ENCODE measurements around the gene PACS1. TPM values are rescaled to one million over a fixed set of nuclear protein-coding genes. Genes with fewer than 3 reads are reported as not detected.
A peak's percentile ranks its signal among the peaks of the same experiment; 100 is the strongest.

The PACS1 gene
- total RNA-seq, 1 donor: 75.9 TPM

- DNase-seq (ENCODE audit: low read depth in 2 of 3, low spot score in 2 of 3): no peak
These were observed 102.1 kb downstream of the PACS1 start for GRCh38 chr11:66172146-66172545.

DNA sequence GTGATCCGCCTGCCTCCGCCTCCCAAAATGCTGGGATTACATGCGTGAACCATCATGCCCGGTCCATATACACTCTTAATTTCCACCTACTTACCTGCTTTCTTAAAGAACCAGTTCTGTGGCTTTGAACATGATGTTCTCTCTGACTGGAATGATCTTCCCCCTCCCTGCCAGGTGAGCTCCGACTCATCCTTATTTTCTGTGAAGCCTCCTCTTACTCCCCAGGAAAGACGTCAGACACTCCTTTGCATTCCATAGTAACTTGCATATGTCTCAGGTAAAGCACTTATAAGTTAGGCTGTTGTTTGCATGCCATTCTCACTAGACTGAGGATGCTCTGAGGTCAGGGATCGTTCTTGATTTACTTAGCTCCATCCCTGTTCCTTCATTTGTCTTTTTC, 106.6 kb downstream of the PACS1 start:
- DNase-seq (ENCODE audit: low read depth in 2 of 3, low spot score in 2 of 3): no peak

- no peak for DNase-seq (ENCODE audit: low read depth in 2 of 3, low spot score in 2 of 3)
These were observed 108.1 kb downstream of the PACS1 start for GRCh38 chr11:66178183-66178582.

- no peak for DNase-seq (ENCODE audit: low read depth in 2 of 3, low spot score in 2 of 3)
These were observed 108.8 kb downstream of the PACS1 start for GRCh38 chr11:66178871-66179270.

DNA sequence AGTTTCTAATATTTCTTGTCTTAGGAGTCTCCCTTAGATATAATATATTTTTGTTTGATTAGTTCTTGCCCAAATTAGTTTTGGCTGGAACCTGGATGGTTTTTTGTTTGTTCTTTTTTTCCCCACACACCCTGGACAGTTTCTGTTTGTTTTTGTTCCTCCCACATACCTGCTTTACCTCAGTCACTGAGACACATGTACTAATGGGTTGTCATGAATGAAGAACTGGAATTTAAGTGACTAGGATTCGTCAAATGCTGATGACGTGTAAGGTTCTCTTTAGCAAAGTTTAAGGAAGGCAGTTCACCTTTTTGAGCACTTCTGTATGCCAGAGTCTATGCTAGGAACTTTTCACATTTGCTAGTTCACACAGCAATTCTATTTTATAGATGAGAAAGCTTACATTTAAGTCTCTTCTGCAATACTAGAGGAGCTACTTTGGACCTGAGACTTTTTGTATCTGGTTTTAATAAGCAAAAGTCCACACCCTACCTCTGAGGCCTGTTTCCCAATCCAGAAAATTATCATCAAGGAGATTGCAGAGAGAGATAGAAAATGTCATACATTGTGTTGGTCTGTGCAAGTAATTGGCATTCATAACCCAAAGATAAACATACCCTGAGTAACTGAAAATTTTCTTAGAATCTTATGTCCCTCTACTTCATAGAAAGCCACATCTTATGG, 111.7 kb downstream of the PACS1 start:
- DNase-seq (ENCODE audit: low read depth in 2 of 3, low spot score in 2 of 3): no peak

DNA sequence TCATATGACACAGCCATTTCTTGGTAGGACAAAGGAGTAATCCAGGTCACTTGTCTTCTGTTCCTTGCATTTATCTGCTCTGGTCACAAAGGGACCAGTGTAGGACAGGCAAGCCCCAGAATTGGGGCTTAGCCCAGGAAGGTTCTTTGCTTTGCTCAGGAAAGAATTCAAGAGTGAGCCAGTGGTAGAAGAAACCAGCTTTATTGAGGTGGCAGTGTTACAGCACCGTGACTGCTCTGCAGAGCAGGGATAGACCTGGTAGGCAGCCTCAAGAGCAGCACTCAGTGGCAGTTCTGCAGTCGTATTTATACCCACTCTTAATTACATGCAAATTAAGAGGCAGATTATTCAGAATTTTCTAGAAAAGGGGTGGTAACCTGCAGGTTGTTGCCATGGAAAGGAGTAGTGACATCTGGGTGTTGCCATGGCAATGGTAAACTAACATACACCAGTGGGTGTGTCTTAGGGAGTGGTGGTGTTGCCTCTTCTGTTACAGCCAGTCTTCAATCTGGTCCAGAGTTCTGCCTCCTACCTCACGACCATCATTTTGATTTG, 113.5 kb downstream of the PACS1 start:
- peak in 2 of 3 donors; percentile 43 to 48 for DNase-seq (ENCODE audit: low read depth in 2 of 3, low spot score in 2 of 3)

GRCh38 chr11:66184728-66185127, 114.7 kb downstream of the PACS1 start:
- DNase-seq (ENCODE audit: low read depth in 2 of 3, low spot score in 2 of 3): no peak

GRCh38 chr11:66186470-66186869, 116.4 kb downstream of the PACS1 start:
- DNase-seq (ENCODE audit: low read depth in 2 of 3, low spot score in 2 of 3): no peak

DNA sequence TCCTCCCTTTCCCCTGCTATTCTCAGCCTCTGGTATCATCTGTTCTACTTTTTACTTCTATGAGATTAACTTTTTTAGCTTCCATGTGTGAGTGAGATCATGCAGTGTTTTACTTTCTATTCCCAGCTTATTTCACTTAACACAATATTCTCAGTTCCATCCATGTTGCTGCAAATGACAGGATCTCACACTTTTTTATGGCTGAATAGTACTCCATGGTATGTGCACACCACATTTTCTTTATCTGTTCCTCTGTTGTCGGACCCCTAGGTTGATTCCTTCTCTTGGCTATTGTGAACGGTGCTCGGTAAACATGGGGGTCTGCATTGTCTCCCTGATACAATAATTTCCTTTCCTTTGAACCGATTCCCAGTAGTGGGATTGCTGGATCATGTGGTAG, 117.4 kb downstream of the PACS1 start:
- no peak for DNase-seq (ENCODE audit: low read depth in 2 of 3, low spot score in 2 of 3)

DNA sequence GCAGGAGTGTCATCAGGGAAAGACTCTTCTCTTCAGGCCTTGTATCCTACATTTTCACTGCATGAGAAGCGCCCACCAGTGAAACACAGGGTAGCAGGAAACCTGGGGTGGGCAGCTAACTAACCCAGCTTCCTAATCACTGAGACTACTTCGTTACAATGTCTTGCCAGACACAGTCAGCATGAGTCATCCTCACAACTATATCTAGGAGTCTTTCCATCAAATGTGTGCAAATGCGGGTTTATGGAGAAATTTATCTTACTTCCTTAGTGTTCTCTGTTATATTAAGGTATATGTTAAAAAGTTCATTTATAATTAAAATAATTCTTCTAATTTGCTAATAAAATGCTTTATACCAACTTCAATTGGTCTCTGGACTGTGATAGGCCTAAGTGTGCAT, 118.5 kb downstream of the PACS1 start:
- no peak for DNase-seq (ENCODE audit: low read depth in 2 of 3, low spot score in 2 of 3)

DNA sequence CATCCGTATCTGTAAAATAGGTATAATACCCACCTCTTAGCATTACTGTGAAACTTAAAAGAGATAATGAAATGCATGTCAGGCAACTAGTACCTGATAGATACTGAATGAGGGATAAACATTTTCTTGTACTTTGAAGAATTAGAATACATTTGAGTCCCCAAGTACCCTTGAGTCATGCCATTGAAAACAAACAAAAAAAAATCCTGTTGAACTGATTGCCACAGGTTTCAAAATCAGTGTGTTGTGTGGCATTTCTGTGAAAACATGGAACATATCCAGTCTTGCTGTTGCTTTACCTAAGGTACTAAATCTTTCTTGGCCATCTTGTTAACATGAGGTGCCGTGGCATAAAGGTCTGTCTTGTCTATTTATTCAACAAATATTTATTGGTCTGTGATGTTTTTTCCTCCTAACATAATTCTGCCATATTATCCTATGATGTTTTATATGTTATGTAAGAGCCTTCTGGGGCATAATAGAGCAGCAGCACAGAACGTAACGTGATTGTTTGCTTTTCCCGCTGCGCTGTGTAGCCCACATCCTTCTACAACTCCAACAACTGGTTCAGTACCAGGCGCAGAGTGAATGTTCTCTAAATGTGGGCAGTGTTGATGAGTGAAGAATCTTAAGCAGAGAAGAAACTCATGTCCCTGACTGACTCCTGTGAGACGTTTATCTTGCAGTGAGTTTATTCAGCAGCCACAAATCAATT, 119.1 kb downstream of the PACS1 start:
- no peak for DNase-seq (ENCODE audit: low read depth in 2 of 3, low spot score in 2 of 3)

DNA sequence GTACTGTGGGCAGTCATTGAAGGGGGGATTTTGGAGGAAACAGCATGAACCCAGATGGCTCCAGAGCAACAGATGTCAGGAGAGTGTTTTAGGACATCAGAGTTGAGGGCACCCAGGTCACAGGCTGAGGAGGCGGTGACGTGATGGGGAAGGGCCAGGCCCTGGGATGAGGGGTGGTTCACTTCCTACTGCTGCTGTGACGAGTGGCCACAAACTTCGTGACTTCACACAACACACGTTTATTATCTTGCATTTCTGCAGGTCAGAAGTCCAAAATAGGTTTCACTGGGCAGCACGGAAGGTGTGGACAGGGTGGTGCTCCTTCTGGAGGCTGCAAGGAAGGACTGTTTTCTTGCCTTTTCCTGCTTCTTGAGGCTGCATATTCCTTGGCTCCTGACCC, 120.7 kb downstream of the PACS1 start:
- DNase-seq (ENCODE audit: low read depth in 2 of 3, low spot score in 2 of 3): no peak

DNA sequence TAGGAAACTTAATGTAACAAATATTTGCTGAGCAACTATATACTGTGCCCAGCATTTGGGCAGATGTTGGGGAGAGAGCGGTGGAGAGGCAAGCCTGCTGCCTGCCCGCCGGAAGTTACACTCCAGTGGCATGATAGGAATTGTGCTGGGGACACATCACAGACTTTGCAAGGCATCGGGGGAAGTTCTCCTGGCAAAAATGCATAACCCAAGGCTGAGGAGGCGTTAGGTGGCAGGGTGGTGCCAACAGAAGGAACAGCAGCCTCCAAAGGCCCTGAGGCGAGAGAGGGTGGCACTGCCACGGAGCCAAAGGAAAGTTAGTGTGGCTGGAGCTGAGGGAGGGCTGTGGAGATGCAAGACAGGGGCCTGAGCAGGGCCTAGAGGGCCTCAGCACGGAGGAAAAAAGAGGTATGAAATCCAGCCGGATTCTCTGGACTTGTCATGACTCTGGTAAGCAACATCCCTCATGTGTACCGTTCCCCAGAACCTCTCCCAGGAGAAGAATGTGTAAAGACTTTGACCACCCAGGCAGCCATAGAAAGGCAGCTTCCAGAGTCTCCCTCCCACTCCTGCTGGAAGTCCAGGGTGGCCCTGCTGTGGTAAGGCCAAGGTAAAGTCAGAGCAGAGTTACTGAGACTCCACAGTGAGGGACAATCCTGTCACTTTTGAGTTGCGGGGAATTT, 122.2 kb downstream of the PACS1 start:
- DNase-seq (ENCODE audit: low read depth in 2 of 3, low spot score in 2 of 3): no peak

- no peak for DNase-seq (ENCODE audit: low read depth in 2 of 3, low spot score in 2 of 3)
These were observed 124.3 kb downstream of the PACS1 start for GRCh38 chr11:66194391-66194790.

GRCh38 chr11:66195867-66196266, 125.8 kb downstream of the PACS1 start:
- DNase-seq (ENCODE audit: low read depth in 2 of 3, low spot score in 2 of 3): no peak

DNA sequence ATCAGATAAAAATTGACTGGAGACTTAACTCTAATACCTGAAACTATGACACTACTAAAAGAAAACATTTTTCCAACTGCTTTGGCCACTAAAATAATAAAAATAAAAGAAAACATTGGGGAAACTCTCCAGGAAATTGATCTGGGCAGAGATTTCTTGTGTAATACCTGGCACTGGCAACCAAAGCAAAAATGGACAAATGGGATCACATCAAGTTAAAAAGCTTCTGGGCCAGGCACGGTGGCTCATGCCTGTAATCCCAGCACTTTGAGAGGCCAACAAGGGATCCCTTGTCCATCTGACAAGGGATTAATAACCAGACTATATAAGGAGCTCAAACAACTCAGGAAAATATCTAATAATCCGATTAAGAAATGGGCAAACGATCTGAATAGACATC, 133.8 kb downstream of the PACS1 start:
- DNase-seq (ENCODE audit: low read depth in 2 of 3, low spot score in 2 of 3): no peak

DNA sequence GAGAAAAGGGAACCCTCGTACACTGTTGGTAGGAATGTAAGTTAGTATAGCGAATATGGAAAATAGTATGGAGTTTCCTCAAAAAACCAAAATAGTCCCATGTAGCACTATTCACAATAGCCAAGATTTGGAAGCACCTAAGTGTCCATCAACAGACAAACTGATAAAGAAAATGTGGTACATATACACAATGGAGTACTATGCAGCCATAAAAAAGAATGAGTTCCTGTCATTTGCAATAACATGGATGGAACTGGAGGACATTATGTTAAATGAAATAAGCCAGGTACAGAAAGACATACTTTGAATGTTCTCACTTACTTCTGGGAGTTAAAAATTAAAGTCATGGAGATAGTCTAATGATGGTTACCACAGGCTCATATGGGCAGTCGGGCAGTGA, 134.3 kb downstream of the PACS1 start:
- no peak for DNase-seq (ENCODE audit: low read depth in 2 of 3, low spot score in 2 of 3)

GRCh38 chr11:66207816-66208215, 137.7 kb downstream of the PACS1 start:
- no peak for DNase-seq (ENCODE audit: low read depth in 2 of 3, low spot score in 2 of 3)

DNA sequence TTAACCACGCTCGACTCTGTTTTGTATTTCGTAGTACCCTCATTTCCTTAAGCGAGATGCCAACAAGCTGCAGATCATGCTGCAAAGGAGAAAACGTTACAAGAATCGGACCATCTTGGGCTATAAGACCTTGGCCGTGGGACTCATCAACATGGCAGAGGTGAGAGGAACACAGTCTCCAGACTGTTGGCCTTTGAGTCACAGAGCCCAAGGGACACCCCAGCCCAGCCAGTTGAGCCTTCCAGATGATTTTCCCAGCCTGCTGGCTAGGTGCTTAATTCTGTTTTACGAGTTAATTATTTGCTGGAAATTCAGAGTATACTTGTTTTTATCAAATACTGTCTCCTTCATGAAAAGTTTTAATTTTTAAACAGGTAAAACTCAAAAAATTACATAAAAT, 141.0 kb downstream of the PACS1 start:
- DNase-seq (ENCODE audit: low read depth in 2 of 3, low spot score in 2 of 3): no peak

- DNase-seq (ENCODE audit: low read depth in 2 of 3, low spot score in 2 of 3): no peak
These were observed 146.8 kb downstream of the PACS1 start for GRCh38 chr11:66216911-66217310.

- peak in 1 of 3 donors; percentile 41 for DNase-seq (ENCODE audit: low read depth in 2 of 3, low spot score in 2 of 3)
These were observed 148.0 kb downstream of the PACS1 start for GRCh38 chr11:66218036-66218435.

All from hematopoietic multipotent progenitor cell (in vitro differentiated cells).